ENCODE data around the gene NPAS3. TPM values are rescaled to one million over a fixed set of nuclear protein-coding genes. Genes with fewer than 3 reads are reported as not detected.
A peak's percentile ranks its signal among the peaks of the same experiment; 100 is the strongest.

NPAS3 gene
- total and polyA plus RNA-seq, 2 of the 13 experiments (the other 11 are each of a cell fraction or from before 2014, with no cell fraction given), result not detected

DNA sequence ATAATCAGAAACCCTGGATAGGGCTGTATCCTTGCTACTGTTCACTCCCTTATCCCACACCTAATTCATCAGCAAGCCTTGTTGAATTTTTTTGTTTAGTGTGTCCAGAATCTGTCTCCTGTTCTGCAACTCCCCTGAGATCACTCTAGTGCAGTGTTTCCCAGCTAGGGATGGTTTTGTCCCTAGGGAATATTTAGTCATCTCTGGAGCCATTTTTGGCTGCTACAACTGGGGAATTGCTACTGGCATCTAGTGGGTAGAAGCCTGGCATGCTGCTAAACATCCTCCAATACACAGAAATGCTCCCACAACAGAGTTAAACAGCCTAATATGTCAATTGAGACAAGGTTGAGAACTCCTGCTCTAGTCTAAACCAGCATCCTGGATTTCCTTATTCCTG is 248.0 kb downstream of the NPAS3 start:
- Histone ChIP-seq H3K4me1 (ENCODE audit: insufficient read depth, low read length) (no peaks in the 10 kb centered on the region), H3K79me2 (ENCODE audit: insufficient read depth, low read length) (no peaks in the 10 kb centered on the region), H3K27ac (ENCODE audit: extremely low read length, insufficient read depth, low read length) (no peak overlapping the region), H2AFZ (ENCODE audit: low read length) (no peak overlapping the region), H4K20me1 (ENCODE audit: insufficient read depth, low read length) (no peaks in the 10 kb centered on the region), H3K9ac (ENCODE audit: insufficient read depth, low read depth, low read length) (no peak overlapping the region), H3K36me3 (replicated peaks in 1 of 2; ENCODE audit: control insufficient read depth in 1 of 2, insufficient read depth in 2 of 2, low read length in 2 of 2) (no peaks in the 10 kb centered on the region), H3K27me3 (ENCODE audit: control insufficient read depth in 1 of 2, insufficient read depth in 2 of 2, low read length in 2 of 2) (no peaks in the 10 kb centered on the region), H3K4me2 (ENCODE audit: low read depth, low read length) (no peak overlapping the region), H3K4me3 (replicated peaks in 1 of 3; ENCODE audit: insufficient read depth in 1 of 3, low read depth in 2 of 3, low read length in 3 of 3) (no peak overlapping the region), H3K9me3 (ENCODE audit: low read length) (peaks cover 41% of the 10 kb centered on the region)
- TF ChIP-seq ZBTB33 (CRISPR knock-in tag; IDR thresholded peaks at IDR 0.05) (no peak), SNAPC2 (CRISPR knock-in tag; IDR thresholded peaks at IDR 0.05) (no peak)
- FAIRE-seq, result no peak
- ATAC-seq, result no peak
- DNase-seq (ENCODE audit: low spot score), result no peak
- intact Hi-C loops (cut with micrococcal nuclease; ENCODE audit: unreplicated experiment) (no loop called here), in situ Hi-C loops (cut with HindIII; ENCODE audit: extremely low pct_ligation_motif_present, low pct_unique_long_range_greater_than_20kb) (no loop called here)
- POLR2A ChIA-PET, result no interaction called here
- CTCF ChIA-PET (ENCODE audit: low intra/inter-chr PET ratio, low total read pairs), result no interaction called here
- no TSS peak for BruUV-seq (replicated peaks)

DNA sequence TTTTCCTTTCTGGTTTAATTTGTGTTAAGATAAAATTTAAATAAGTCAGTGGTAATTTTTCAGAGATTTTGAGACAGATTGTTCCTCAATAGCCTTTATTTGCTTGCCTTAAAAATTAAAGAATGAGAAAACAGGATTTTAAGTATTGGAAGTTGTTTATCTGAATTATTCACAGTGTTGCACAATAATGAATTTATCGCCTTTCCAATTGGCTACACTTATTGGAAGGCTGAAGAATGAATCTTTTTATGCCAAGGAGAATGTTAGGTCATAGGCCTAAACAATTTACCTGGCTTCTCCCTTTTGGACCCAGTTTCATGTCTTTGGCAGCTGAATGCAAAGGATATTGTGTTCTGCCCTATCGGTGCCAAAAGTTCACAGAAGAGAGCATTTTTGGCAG is 250.2 kb downstream of the NPAS3 start:
- Histone ChIP-seq H3K79me2 (ENCODE audit: insufficient read depth, low read length) (no peaks in the 10 kb centered on the region), H3K4me1 (ENCODE audit: insufficient read depth, low read length) (no peaks in the 10 kb centered on the region), H3K4me3 (replicated peaks in 1 of 3; ENCODE audit: insufficient read depth in 1 of 3, low read depth in 2 of 3, low read length in 3 of 3) (no peak overlapping the region), H4K20me1 (ENCODE audit: insufficient read depth, low read length) (no peaks in the 10 kb centered on the region), H3K4me2 (ENCODE audit: low read depth, low read length) (no peak overlapping the region), H2AFZ (ENCODE audit: low read length) (no peak overlapping the region), H3K27ac (ENCODE audit: extremely low read length, insufficient read depth, low read length) (no peak overlapping the region), H3K9ac (ENCODE audit: insufficient read depth, low read depth, low read length) (no peak overlapping the region), H3K27me3 (ENCODE audit: control insufficient read depth in 1 of 2, insufficient read depth in 2 of 2, low read length in 2 of 2) (no peaks in the 10 kb centered on the region), H3K9me3 (ENCODE audit: low read length) (peaks cover 36% of the 10 kb centered on the region), H3K36me3 (replicated peaks in 1 of 2; ENCODE audit: control insufficient read depth in 1 of 2, insufficient read depth in 2 of 2, low read length in 2 of 2) (no peaks in the 10 kb centered on the region)
- no peak for DNase-seq (ENCODE audit: low spot score)
- ChIA-PET CTCF (ENCODE audit: low intra/inter-chr PET ratio, low total read pairs) (no interaction called here), POLR2A (no interaction called here)
- TF ChIP-seq CEBPB (IDR thresholded peaks at IDR 0.05; ENCODE audit: borderline replicate concordance, low read depth, low read length), result peak; percentile 78; the same call in 1 of the 2 replicates
- TF ChIP-seq ZBTB34 (CRISPR knock-in tag; IDR thresholded peaks at IDR 0.05), result no peak
- TF ChIP-seq, protein P1, sequence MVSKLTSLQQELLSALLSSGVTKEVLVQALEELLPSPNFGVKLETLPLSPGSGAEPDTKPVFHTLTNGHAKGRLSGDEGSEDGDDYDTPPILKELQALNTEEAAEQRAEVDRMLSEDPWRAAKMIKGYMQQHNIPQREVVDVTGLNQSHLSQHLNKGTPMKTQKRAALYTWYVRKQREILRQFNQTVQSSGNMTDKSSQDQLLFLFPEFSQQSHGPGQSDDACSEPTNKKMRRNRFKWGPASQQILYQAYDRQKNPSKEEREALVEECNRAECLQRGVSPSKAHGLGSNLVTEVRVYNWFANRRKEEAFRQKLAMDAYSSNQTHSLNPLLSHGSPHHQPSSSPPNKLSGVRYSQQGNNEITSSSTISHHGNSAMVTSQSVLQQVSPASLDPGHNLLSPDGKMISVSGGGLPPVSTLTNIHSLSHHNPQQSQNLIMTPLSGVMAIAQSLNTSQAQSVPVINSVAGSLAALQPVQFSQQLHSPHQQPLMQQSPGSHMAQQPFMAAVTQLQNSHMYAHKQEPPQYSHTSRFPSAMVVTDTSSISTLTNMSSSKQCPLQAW (CRISPR knock-in tag; IDR thresholded peaks at IDR 0.05), result no peak
- 3% methylated on average over 2 of the region's 2 CpGs for WGBS (ENCODE audit: low lambda C conversion rate)
- FAIRE-seq, result no peak
- no peak for ATAC-seq
- BruUV-seq (replicated peaks), result no TSS peak
- in situ Hi-C loops (cut with HindIII; ENCODE audit: extremely low pct_ligation_motif_present, low pct_unique_long_range_greater_than_20kb), result no loop called here
- intact Hi-C loops (cut with micrococcal nuclease; ENCODE audit: unreplicated experiment), result no loop called here

Measured in HepG2 (cell line).